CD4-positive, alpha-beta T cell treated with Interferon alpha-2 for 1 hour (primary cell): ENCODE results near the gene REEP2.
"Not testable (repeated sequence)": the region's sequence is repeated elsewhere in the genome, so short reads cannot be mapped to it uniquely, and the experiment has no call there.

Source experiments
- DNase-seq, 2 donors: peaks; one replicate each; pipeline ENCODE4 v3.0.0-alpha.2; 2020 to 2022

REEP2 gene

GRCh38 chr5:138466125-138466899, 27.5 kb downstream of the REEP2 start:
- DNase-seq, result peak in 1 of 2 donors; percentile 34

GRCh38 chr5:138466900-138467710, 28.2 kb downstream of the REEP2 start:
- DNase-seq, result peak in 1 of 2 donors; percentile 27

- DNase-seq, result peak in 1 of 2 donors; percentile 16
Measured at GRCh38 chr5:138467711-138468132, 28.9 kb downstream of the REEP2 start.

- peak in 1 of 2 donors; percentile 19 for DNase-seq
Measured at GRCh38 chr5:138468133-138468965, 29.5 kb downstream of the REEP2 start.

- DNase-seq, result no peak
Measured at GRCh38 chr5:138468966-138469539, 30.2 kb downstream of the REEP2 start.

GRCh38 chr5:138469540-138470321, 30.9 kb downstream of the REEP2 start:
- DNase-seq, result peak; percentile 61 to 65

- DNase-seq, result peak in 1 of 2 donors; percentile 14
Measured at GRCh38 chr5:138470322-138471051, 31.6 kb downstream of the REEP2 start.

GRCh38 chr5:138471052-138471361, 32.1 kb downstream of the REEP2 start:
- no peak for DNase-seq

GRCh38 chr5:138472353-138472752, 33.5 kb downstream of the REEP2 start:
- DNase-seq, result no peak

- not testable (repeated sequence) for DNase-seq
Measured at GRCh38 chr5:138473151-138473550, 34.3 kb downstream of the REEP2 start.

GRCh38 chr5:138476918-138477317, 38.1 kb downstream of the REEP2 start:
- DNase-seq, result no peak

GRCh38 chr5:138482638-138483037, 43.8 kb downstream of the REEP2 start:
- DNase-seq, result no peak

GRCh38 chr5:138488481-138488945, 49.7 kb downstream of the REEP2 start:
- DNase-seq, result no peak

GRCh38 chr5:138489683-138490061, 50.8 kb downstream of the REEP2 start:
- DNase-seq, result no peak

- DNase-seq, result no peak
Measured at GRCh38 chr5:138490648-138491283, 51.9 kb downstream of the REEP2 start.

- no peak for DNase-seq
Measured at GRCh38 chr5:138491284-138491648, 52.4 kb downstream of the REEP2 start.

- DNase-seq, result peak; percentile 86 to 90
Measured at GRCh38 chr5:138491669-138492559, 53.1 kb downstream of the REEP2 start.

- DNase-seq, result no peak
Measured at GRCh38 chr5:138492560-138493045, 53.7 kb downstream of the REEP2 start.

- DNase-seq, result no peak
Measured at GRCh38 chr5:138495351-138495750, 56.5 kb downstream of the REEP2 start.
